Colonic mucosa (tissue), 4 donors: ENCODE data around the gene RAMP3. TPM values are rescaled to one million over a fixed set of nuclear protein-coding genes. Genes with fewer than 3 reads are reported as not detected.
A peak's percentile ranks its signal among the peaks of the same experiment; 100 is the strongest.
"Not testable (repeated sequence)": the region's sequence is repeated elsewhere in the genome, so short reads cannot be mapped to it uniquely, and the experiment has no call there.

Experiments used
- DNase-seq: peaks from one replicate; pipeline ENCODE4 v3.0.0-alpha.2; 2020
- H3K27ac ChIP-seq: fragments of 200-600 bp; one replicate; pipeline ENCODE4 v1.8.0; 2021
- H3K27me3 ChIP-seq: fragments of 200-600 bp; one replicate; pipeline ENCODE4 v1.8.0; 2021
- H3K36me3 ChIP-seq: fragments of 200-600 bp; one replicate; pipeline ENCODE4 v1.8.0; 2021
- H3K4me1 ChIP-seq: fragments of 200-600 bp; one replicate; pipeline ENCODE4 v1.8.0; 2021; ENCODE audit warnings: mild to moderate bottlenecking
- H3K4me3 ChIP-seq: fragments of 200-600 bp; one replicate; pipeline ENCODE4 v1.8.0; 2021
- H3K9ac ChIP-seq, 2 donors: one replicate each; pipeline ENCODE4 v1.7.0; 2013; ENCODE audit warnings: control low read depth in 2 of 2, low read depth in 2 of 2, low read length in 2 of 2
- H3K9me3 ChIP-seq: fragments of 200-600 bp; one replicate; pipeline ENCODE4 v1.8.0; 2021
- intact Hi-C: fragments of 100-400 bp; cut with DNase I; formaldehyde crosslinking; loops from one replicate; pipeline ENCODE4 v1.14.1; 2022
- total RNA-seq, 2 donors: library from RNA; stranded (reverse); fragmentation: NEBNext Ultra II Directional in 1 of 2; extraction: Animal tissue kit (Norgen Biotek cat#: 25700) in 1 of 2; gene quantifications; one replicate each; pipeline ENCODE4 v1.2.1, GENCODE V29; 2021
- TF ChIP-seq, protein P1 (sequence below): fragments of 200-600 bp; IDR thresholded peaks from one replicate; pipeline ENCODE4 v1.8.0; 2022; ENCODE audit warnings: antibody characterized with exemption, mild to moderate bottlenecking
- donor health status: healthy.
- donor health status: DM: no; HTN: no; CAD: no.
- donor health status: DM: no; HTN: no; CAD: no.

Gene RAMP3
- total RNA-seq, 2 donors from 2014 or later = 7.2 to 8.5 TPM

DNA sequence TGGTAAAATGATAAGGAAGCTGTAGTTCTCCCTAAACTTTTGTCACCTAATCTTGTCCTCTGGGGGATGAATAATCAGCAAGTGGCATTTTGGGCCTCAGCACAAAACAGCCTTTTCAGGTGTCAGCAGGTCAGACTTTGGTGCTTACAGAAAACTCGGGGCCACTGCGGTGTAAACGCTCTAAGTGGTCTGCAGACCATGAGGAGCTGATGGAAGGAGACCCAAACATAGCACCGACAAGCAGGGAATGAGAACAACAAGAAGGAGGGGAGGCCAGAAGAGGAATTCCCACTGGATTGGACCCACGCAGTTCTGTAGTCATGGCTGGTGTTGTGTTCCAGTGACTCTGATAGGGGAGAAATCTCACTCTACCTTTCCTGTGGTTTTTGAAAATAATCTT is 45.4 kb downstream of the RAMP3 start:
- Histone ChIP-seq H3K27ac (no peak overlapping the region), H3K9me3 (no peaks in the 10 kb centered on the region), H3K9ac (no peak overlapping the region), H3K27me3 (no peaks in the 10 kb centered on the region), H3K36me3 (no peaks in the 10 kb centered on the region), H3K4me1 (no peaks in the 10 kb centered on the region), H3K4me3 (no peak overlapping the region)
- intact Hi-C loops = no loop called here
- no peak for DNase-seq
- TF ChIP-seq, protein P1, sequence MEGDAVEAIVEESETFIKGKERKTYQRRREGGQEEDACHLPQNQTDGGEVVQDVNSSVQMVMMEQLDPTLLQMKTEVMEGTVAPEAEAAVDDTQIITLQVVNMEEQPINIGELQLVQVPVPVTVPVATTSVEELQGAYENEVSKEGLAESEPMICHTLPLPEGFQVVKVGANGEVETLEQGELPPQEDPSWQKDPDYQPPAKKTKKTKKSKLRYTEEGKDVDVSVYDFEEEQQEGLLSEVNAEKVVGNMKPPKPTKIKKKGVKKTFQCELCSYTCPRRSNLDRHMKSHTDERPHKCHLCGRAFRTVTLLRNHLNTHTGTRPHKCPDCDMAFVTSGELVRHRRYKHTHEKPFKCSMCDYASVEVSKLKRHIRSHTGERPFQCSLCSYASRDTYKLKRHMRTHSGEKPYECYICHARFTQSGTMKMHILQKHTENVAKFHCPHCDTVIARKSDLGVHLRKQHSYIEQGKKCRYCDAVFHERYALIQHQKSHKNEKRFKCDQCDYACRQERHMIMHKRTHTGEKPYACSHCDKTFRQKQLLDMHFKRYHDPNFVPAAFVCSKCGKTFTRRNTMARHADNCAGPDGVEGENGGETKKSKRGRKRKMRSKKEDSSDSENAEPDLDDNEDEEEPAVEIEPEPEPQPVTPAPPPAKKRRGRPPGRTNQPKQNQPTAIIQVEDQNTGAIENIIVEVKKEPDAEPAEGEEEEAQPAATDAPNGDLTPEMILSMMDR = no peak

DNA sequence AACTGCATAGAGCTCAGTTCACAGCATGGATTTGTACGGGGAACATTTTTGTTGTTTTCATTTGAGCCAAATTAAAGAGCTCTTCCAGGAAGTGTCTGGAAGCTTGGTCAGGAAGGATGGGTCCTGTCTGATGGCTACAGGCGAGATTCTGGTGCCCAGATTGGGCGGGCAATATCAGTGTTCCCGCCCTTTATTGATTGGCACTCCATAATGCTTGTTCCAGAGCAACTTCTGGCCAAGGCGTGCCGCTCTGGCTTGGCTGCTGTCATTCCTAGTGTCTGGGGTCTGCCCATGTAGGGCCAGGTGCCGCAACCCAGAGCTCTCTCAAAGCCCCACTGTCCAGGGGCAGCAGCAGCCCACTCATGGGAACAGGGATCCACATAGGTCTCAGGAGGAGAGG is 45.9 kb downstream of the RAMP3 start:
- intact Hi-C loops = no loop called here
- TF ChIP-seq, protein P1 = no peak
- Histone ChIP-seq H3K36me3 (no peaks in the 10 kb centered on the region), H3K4me3 (no peak overlapping the region), H3K9ac (no peak overlapping the region), H3K9me3 (no peaks in the 10 kb centered on the region), H3K27me3 (no peaks in the 10 kb centered on the region), H3K4me1 (no peaks in the 10 kb centered on the region), H3K27ac (peak overlapping the region; percentile 26)
- no peak for DNase-seq

DNA sequence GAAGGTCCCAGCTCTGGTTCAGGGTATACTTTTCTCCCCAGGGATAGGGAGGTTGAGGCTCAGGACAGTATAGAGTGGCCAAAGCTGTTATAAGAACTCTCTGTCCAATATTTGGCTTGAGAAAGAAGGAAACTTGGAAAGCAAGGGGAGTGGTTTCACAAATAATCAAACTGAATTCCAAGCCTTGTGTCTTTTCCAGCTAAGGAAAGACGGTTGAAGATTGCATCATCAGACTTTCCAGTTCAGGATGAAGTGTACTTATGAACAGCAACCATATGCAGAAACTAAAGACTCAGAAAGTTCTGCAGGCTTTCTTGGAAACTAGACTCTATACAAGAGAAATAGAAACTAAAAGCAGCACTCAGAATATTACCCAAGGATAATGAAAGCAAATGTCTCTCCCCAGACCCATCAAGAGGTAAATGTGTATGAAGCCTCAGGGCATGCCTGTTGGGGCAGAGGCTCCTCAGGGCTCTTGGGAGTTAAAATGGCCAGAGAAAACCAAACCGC is 46.4 kb downstream of the RAMP3 start:
- Histone ChIP-seq H3K27ac (peak overlapping the region; percentile 26), H3K27me3 (no peaks in the 10 kb centered on the region), H3K4me3 (no peak overlapping the region), H3K36me3 (no peaks in the 10 kb centered on the region), H3K4me1 (no peaks in the 10 kb centered on the region), H3K9ac (no peak overlapping the region), H3K9me3 (no peaks in the 10 kb centered on the region)
- intact Hi-C loops = no loop called here
- TF ChIP-seq, protein P1 = no peak
- DNase-seq = no peak

DNA sequence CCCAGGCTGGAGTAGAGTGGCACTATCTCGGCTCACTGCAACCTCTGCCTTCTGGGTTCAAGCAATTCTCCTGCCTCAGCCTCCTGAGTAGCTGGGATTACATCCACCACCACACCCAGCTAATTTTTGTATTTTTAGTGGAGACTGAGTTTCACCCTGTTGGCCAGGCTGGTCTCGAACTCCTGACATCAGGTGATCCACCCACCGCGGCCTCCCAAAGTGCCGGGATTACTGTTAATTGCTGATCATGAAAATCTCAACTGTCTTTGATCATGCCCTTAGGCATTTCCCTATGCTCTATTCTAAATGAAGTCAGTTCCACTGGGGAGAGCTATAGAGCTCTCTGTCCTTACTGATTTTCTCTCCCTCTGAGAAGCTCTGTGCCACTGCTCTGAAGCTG is 48.7 kb downstream of the RAMP3 start:
- H3K9ac ChIP-seq, H3K27ac ChIP-seq, H3K27me3 ChIP-seq, DNase-seq, H3K9me3 ChIP-seq, H3K36me3 ChIP-seq, intact Hi-C loops, H3K4me1 ChIP-seq, H3K4me3 ChIP-seq: not testable (repeated sequence)

DNA sequence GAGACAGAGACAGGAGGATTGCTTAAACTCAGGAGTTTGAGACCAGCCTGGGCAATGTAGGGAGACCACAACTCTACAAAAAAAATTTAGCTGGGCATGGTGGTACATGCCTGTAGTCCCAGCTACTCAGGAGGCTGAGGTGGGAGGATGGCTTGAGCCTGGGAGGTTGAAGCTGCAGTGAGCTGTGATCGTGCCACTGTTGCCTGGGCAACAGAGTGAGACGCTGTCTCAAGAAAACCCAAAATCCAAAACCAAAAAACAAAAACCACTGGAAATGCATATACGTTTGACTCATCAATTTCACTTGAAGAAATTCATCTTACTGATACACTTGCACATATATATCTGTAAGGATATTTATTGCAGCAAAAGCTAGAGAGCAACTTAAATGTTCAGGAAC is 52.3 kb downstream of the RAMP3 start:
- not testable (repeated sequence) for H3K9ac ChIP-seq

DNA sequence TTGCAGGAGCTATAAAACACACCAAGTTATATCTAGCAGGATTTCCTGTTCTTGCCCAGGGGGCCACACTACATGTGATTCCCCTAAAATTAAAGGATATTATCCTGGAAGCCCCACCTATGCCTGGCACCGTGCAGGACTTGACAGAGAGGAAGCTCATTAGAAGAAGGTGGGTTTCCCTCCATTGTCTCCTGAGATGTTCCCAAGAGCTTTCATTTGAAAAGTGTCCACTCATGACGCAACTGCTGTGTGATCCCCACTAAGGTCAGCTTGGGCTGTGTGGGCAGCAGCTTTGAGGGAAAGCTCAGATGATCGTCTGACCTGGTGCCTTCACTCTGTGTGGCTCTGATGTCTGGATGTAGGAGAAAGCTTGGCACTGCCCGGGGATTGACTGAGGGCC is 53.5 kb downstream of the RAMP3 start:
- no peak overlapping the region for H3K4me3 ChIP-seq
- TF ChIP-seq, protein P1 = no peak
- no peaks in the 10 kb centered on the region for H3K9me3 ChIP-seq
- H3K27ac ChIP-seq = no peak overlapping the region
- intact Hi-C loops = no loop called here
- peaks cover 4% of the 10 kb centered on the region for H3K27me3 ChIP-seq
- H3K4me1 ChIP-seq = no peaks in the 10 kb centered on the region
- no peak for DNase-seq
- H3K36me3 ChIP-seq = no peaks in the 10 kb centered on the region
- H3K9ac ChIP-seq = no peak overlapping the region

More for the DNA sequence above, 52.3 kb downstream of the RAMP3 start:
- H3K36me3 ChIP-seq, H3K27me3 ChIP-seq, H3K4me3 ChIP-seq, H3K9me3 ChIP-seq, intact Hi-C loops, H3K27ac ChIP-seq, DNase-seq, H3K4me1 ChIP-seq: not testable (repeated sequence)
